ENCODE results near the gene DNM1. TPM values are rescaled to one million over a fixed set of nuclear protein-coding genes. Genes with fewer than 3 reads are reported as not detected.
"Not testable (repeated sequence)": the region's sequence is repeated elsewhere in the genome, so short reads cannot be mapped to it uniquely, and the experiment has no call there.

Gene DNM1
- total RNA-seq, 1 donor from 2014 or later, result 0.40 TPM

GRCh38 chr9:128222880-128223670 is 19.9 kb downstream of the DNM1 start:
- DNase-seq (ENCODE audit: low read depth in 2 of 2), result no peak

GRCh38 chr9:128224877-128225276 is 21.7 kb downstream of the DNM1 start:
- no peak for DNase-seq (ENCODE audit: low read depth in 2 of 2)

GRCh38 chr9:128225770-128226411 is 22.7 kb downstream of the DNM1 start:
- no peak for DNase-seq (ENCODE audit: low read depth in 2 of 2)

- DNase-seq (ENCODE audit: low read depth in 2 of 2), result no peak
Observed at GRCh38 chr9:128226412-128226801, 23.2 kb downstream of the DNM1 start.

GRCh38 chr9:128230897-128231296 is 27.7 kb downstream of the DNM1 start:
- DNase-seq (ENCODE audit: low read depth in 2 of 2), result not testable (repeated sequence)

- DNase-seq (ENCODE audit: low read depth in 2 of 2), result no peak
Observed at GRCh38 chr9:128231638-128232527, 28.7 kb downstream of the DNM1 start.

- DNase-seq (ENCODE audit: low read depth in 2 of 2), result no peak
Observed at GRCh38 chr9:128232528-128233428, 29.6 kb downstream of the DNM1 start.

- no peak for DNase-seq (ENCODE audit: low read depth in 2 of 2)
Observed at GRCh38 chr9:128233817-128234406, 30.7 kb downstream of the DNM1 start.

GRCh38 chr9:128242124-128242523 is 38.9 kb downstream of the DNM1 start:
- no peak for DNase-seq (ENCODE audit: low read depth in 2 of 2)

GRCh38 chr9:128242828-128243214 is 39.6 kb downstream of the DNM1 start:
- DNase-seq (ENCODE audit: low read depth in 2 of 2), result no peak

- DNase-seq (ENCODE audit: low read depth in 2 of 2), result no peak
Observed at GRCh38 chr9:128243215-128244018, 40.2 kb downstream of the DNM1 start.

GRCh38 chr9:128244091-128244836 is 41.1 kb downstream of the DNM1 start:
- DNase-seq (ENCODE audit: low read depth in 2 of 2), result no peak

GRCh38 chr9:128244837-128245231 is 41.7 kb downstream of the DNM1 start:
- DNase-seq (ENCODE audit: low read depth in 2 of 2), result peak; percentile 11 to 30

- peak; percentile 69 for DNase-seq (ENCODE audit: low read depth in 2 of 2)
Observed at GRCh38 chr9:128245421-128246151, 42.4 kb downstream of the DNM1 start.

- DNase-seq (ENCODE audit: low read depth in 2 of 2), result no peak
Observed at GRCh38 chr9:128246471-128246870, 43.3 kb downstream of the DNM1 start.

- DNase-seq (ENCODE audit: low read depth in 2 of 2), result no peak
Observed at GRCh38 chr9:128247226-128247803, 44.1 kb downstream of the DNM1 start.

GRCh38 chr9:128249558-128249907 is 46.4 kb downstream of the DNM1 start:
- DNase-seq (ENCODE audit: low read depth in 2 of 2), result no peak
